Right lobe of liver (tissue), 6 donors: ENCODE measurements around the gene GABRB2. TPM values are rescaled to one million over a fixed set of nuclear protein-coding genes. Genes with fewer than 3 reads are reported as not detected.

Experiments
- ATAC-seq, 4 donors: fragments of 200-7000 bp; cut with Tn5 transposase; one replicate each; pipeline ENCODE4 v1.9.1; 2020; ENCODE audit warnings: mild to moderate bottlenecking in 4 of 4, moderate library complexity in 4 of 4
- DNase-seq, 3 donors: peaks; one replicate each; pipeline ENCODE4 v3.0.0-alpha.2; 2020
- H3K27ac ChIP-seq, 3 donors: fragments of 200-600 bp; one replicate each; pipeline ENCODE4 v1.8.0; 2022
- H3K27me3 ChIP-seq, 2 donors: fragments of 200-600 bp; one replicate each; pipeline ENCODE4 v1.8.0; 2022
- H3K36me3 ChIP-seq, 4 donors: fragments of 200-600 bp; sonication (generic) in 1 of 4; one replicate each; pipeline versions ENCODE4 v1.5.1 to v1.8.0; 2017 to 2022; ENCODE audit warnings: control low read depth in 1 of 4
- H3K4me1 ChIP-seq, 4 donors: fragments of 200-600 bp; sonication (generic) in 1 of 4; one replicate each; pipeline versions ENCODE4 v1.5.1 to v1.8.0; 2017 to 2022; ENCODE audit warnings: control low read depth in 1 of 4
- H3K4me3 ChIP-seq, 3 donors: fragments of 200-600 bp; one replicate each; pipeline ENCODE4 v1.8.0; 2022
- H3K9me3 ChIP-seq, 4 donors: fragments of 200-600 bp; sonication (generic) in 1 of 4; one replicate each; pipeline versions ENCODE4 v1.5.1 to v1.8.0; 2017 to 2022; ENCODE audit warnings: control low read depth in 1 of 4
- CTCF ChIP-seq, 4 donors: fragments of 200-600 bp in 3 of 4; fragments of 450-650 bp in 1 of 4; IDR thresholded peaks; one replicate each; pipeline versions ENCODE4 v1.5.1 to v1.8.0; 2016 to 2022; ENCODE audit warnings: antibody characterized with exemption in 4 of 4, mild to moderate bottlenecking in 2 of 4
- POLR2A ChIP-seq: fragments of 450-650 bp; IDR thresholded peaks from one replicate; pipeline ENCODE4 v1.6.1; 2017; ENCODE audit warnings: antibody characterized with exemption, mild to moderate bottlenecking
- WGBS: methylation state at CpG from one replicate; pipeline ENCODE4 v1.1.6; 2018; ENCODE audit warnings: low coverage, low lambda C conversion rate; ENCODE audit not compliant: insufficient coverage; ENCODE audit errors: missing lambda C conversion rate; 5-methylcytosine and 5-hydroxymethylcytosine counted together
- intact Hi-C, 2 donors: fragments of 100-400 bp; cut with DNase I; formaldehyde crosslinking; loops; one replicate each; pipeline versions ENCODE4 v1.11.2 to v1.14.1; 2022
- total RNA-seq, 6 experiments: library from RNA; depleted of rRNA in 2 of 6; stranded (reverse); fragments of >200 nt in 2 of 6; fragmentation: NEBNext Ultra II Directional in 3 of 6; extraction: Animal tissue kit (Norgen Biotek cat#: 25700) in 3 of 6; gene quantifications; one replicate each; pipeline versions ENCODE4 v1.1.0 to v1.2.4, GENCODE V29; 2016 to 2023
- donor health status: DM: no; HTN: yes; CAD: no.
- donor health status: DM: no; HTN: no; CAD: no.
- donor health status: DM: no; HTN: no; CAD: no.
- donor health status: DM: no; HTN: yes; CAD: no.
- donor health status: DM: no; HTN: yes; CAD: no.

Gene GABRB2
- total RNA-seq, 6 experiments from 2014 or later, result not detected

- no peak overlapping the region for H3K27ac ChIP-seq
- intact Hi-C loops, result no loop called here
- H3K36me3 ChIP-seq, result no peaks in the 10 kb centered on the region
- no peak for DNase-seq
- no peaks in the 10 kb centered on the region for H3K9me3 ChIP-seq
- H3K27me3 ChIP-seq, result no peaks in the 10 kb centered on the region
- TF ChIP-seq CTCF (IDR thresholded peaks at IDR 0.05) (no peak), POLR2A (no peak)
- no peaks in the 10 kb centered on the region for H3K4me1 ChIP-seq
- ATAC-seq, result no peak
- no peak overlapping the region for H3K4me3 ChIP-seq
These were observed 273.1 kb downstream of the GABRB2 start for GRCh38 chr5:161273410-161273809.

GRCh38 chr5:161271816-161272215 is 274.7 kb downstream of the GABRB2 start:
- no peak for ATAC-seq

GRCh38 chr5:161269125-161269524 is 277.4 kb downstream of the GABRB2 start:
- no peak overlapping the region for H3K27ac ChIP-seq
- no peak for ATAC-seq
- no peaks in the 10 kb centered on the region for H3K9me3 ChIP-seq
- TF ChIP-seq POLR2A (no peak), CTCF (IDR thresholded peaks at IDR 0.05) (no peak)
- no peak overlapping the region for H3K4me3 ChIP-seq
- DNase-seq, result no peak
- H3K4me1 ChIP-seq, result no peaks in the 10 kb centered on the region
- no peaks in the 10 kb centered on the region for H3K27me3 ChIP-seq
- intact Hi-C loops, result no loop called here
- H3K36me3 ChIP-seq, result no peaks in the 10 kb centered on the region

More at GRCh38 chr5:161271816-161272215, 274.7 kb downstream of the GABRB2 start:
- Histone ChIP-seq H3K4me1 (no peaks in the 10 kb centered on the region), H3K27ac (no peak overlapping the region), H3K9me3 (no peaks in the 10 kb centered on the region), H3K36me3 (no peaks in the 10 kb centered on the region), H3K27me3 (no peaks in the 10 kb centered on the region), H3K4me3 (no peak overlapping the region)
- WGBS, result 38% methylated on average over 1 of the region's 1 CpG
- no peak for DNase-seq
- no peak for TF ChIP-seq POLR2A
- TF ChIP-seq CTCF (IDR thresholded peaks at IDR 0.05), result no peak
- intact Hi-C loops, result no loop called here

GRCh38 chr5:161266954-161267353 is 279.6 kb downstream of the GABRB2 start:
- Histone ChIP-seq H3K4me1 (no peaks in the 10 kb centered on the region), H3K9me3 (no peaks in the 10 kb centered on the region), H3K27me3 (no peaks in the 10 kb centered on the region), H3K36me3 (no peaks in the 10 kb centered on the region), H3K27ac (no peak overlapping the region), H3K4me3 (no peak overlapping the region)
- ATAC-seq, result no peak
- 50% methylated on average over 1 of the region's 1 CpG for WGBS
- DNase-seq, result no peak
- intact Hi-C loops, result no loop called here
- TF ChIP-seq CTCF (IDR thresholded peaks at IDR 0.05), result no peak
- no peak for TF ChIP-seq POLR2A

GRCh38 chr5:161265006-161265405 is 281.5 kb downstream of the GABRB2 start:
- no peak for ATAC-seq

More at GRCh38 chr5:161265006-161265405, 281.5 kb downstream of the GABRB2 start:
- H3K27me3 ChIP-seq, result no peaks in the 10 kb centered on the region
- no peaks in the 10 kb centered on the region for H3K9me3 ChIP-seq
- no peaks in the 10 kb centered on the region for H3K4me1 ChIP-seq
- H3K36me3 ChIP-seq, result no peaks in the 10 kb centered on the region
- TF ChIP-seq POLR2A (no peak), CTCF (IDR thresholded peaks at IDR 0.05) (no peak)
- DNase-seq, result no peak
- H3K4me3 ChIP-seq, result no peak overlapping the region
- no peak overlapping the region for H3K27ac ChIP-seq
- WGBS, result 60% methylated on average over 4 of the region's 4 CpGs
- intact Hi-C loops, result no loop called here
